HG02678 (cell line): ENCODE results near the gene COL10A1.
"Not testable (repeated sequence)": the region's sequence is repeated elsewhere in the genome, so short reads cannot be mapped to it uniquely, and the experiment has no call there.

Experiments used
- ATAC-seq: cut with Tn5 transposase; IDR thresholded peaks from one replicate; pipeline ENCODE4 v1.9.1; 2021; ENCODE audit warnings: mild to moderate bottlenecking, moderate library complexity; ENCODE audit not compliant: unreplicated experiment

The COL10A1 gene

GRCh38 chr6:116127771-116128493, 2.0 kb upstream of the COL10A1 start:
- ATAC-seq, result no peak

GRCh38 chr6:116120430-116120829, 5.5 kb downstream of the COL10A1 start:
- ATAC-seq, result no peak

- ATAC-seq, result no peak
Measured at GRCh38 chr6:116118608-116119007, 7.3 kb downstream of the COL10A1 start.

- no peak for ATAC-seq
Measured at GRCh38 chr6:116115781-116116180, 10.2 kb downstream of the COL10A1 start.

- no peak for ATAC-seq
Measured at GRCh38 chr6:116113386-116113785, 12.5 kb downstream of the COL10A1 start.

DNA sequence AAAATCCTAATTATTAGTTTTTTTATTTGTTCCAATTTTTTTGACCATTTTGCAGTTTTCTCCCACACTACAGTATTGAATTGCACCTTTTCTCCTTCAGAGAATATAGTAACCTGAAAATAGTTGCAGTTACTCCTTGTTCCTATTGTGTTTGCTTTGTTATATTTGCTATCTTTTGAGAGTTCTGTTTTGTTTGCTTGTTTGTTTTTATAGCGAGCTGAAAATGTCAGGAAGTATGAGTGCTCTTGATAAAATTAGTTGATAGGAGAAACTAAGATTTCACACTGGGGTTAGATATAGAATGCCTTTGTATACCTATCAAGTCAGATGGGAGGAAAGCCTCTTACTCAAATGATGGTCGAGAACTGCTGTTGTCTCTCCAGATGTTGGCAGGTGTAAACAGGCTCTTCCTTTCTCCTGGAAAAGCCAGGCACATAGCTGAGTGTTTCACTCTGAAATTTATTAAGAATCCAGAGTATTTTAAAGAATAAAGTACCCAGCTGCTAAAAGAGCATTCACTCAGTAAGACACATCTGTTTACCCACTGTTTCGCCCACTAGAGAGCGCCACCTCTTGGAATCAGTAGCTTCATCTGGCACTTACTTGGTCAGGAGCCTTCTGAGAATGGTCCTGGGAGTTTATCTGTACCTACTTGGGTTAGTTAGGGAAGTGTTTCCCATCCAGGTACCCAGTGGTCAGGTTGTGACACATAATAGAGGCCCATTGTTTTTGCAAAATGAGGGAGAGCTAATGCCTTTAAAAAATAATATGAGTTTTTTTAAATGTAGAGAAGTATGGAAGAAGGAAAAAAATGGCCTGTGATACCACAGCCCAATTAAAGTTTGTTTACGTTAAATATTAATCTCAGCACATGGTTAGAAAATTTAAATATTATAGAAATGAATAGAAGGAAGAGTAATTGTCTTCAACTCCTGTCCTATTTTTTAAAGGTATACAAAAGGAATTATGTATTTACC, 14.1 kb downstream of the COL10A1 start:
- peak; percentile 69 for ATAC-seq

GRCh38 chr6:116108836-116109235, 17.1 kb downstream of the COL10A1 start:
- no peak for ATAC-seq

GRCh38 chr6:116106146-116106545, 19.8 kb downstream of the COL10A1 start:
- no peak for ATAC-seq

DNA sequence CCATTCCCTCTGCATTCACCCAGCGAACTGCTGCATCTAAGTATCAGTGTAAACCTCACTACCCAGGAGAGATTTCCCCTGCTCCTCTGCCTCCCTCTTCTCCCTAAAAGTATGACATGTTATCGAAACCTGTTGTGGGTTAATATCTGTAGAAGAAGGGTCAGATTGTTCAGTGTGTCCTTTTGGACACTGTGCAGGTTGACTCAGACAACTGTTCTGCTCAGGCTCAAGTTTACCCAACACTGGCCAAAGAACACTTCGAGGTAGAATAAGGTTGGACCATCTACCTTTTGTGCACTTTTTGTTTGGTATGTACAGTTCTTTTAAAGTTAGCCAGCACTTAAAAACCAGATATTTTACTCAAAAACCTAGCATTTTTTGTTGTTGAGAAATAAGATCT, 20.7 kb downstream of the COL10A1 start:
- ATAC-seq, result no peak

DNA sequence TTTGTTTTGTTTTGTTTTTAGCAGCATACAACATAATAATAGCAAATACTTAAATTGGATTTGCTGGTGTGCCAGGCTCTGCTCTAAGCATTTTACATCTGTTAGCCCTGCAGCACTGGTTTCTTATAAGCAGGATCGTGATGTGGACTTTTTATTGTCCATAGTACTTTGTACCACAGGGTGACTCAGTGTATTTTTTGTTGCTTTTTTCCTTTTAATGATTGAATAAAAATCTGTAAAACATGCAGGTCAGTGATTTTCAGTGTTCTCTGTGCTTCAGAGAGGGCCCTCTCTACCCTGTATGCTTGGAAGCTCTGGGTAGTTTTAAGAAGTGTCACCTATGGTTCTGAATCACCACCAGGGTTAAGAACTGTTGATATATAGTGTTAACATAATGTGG, 21.3 kb downstream of the COL10A1 start:
- ATAC-seq, result no peak

DNA sequence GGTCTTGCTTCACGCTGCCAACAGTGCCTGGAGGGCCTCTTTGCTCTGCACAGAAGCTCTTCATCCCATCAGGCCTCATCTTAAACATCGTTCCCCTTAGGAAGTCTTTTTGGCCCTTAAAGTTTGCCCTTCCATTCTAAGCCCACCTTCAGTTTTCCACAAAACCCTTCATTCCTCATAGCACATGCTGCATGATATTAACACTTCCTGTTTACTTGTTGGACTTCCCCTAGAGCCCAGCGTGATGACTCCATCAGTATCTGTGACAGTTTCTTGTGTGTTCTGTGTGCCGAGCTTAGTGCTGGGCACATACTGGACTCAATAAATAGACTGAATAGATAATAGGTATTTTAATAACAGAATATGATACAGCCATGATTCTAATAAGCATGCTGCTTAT, 23.1 kb downstream of the COL10A1 start:
- no peak for ATAC-seq

DNA sequence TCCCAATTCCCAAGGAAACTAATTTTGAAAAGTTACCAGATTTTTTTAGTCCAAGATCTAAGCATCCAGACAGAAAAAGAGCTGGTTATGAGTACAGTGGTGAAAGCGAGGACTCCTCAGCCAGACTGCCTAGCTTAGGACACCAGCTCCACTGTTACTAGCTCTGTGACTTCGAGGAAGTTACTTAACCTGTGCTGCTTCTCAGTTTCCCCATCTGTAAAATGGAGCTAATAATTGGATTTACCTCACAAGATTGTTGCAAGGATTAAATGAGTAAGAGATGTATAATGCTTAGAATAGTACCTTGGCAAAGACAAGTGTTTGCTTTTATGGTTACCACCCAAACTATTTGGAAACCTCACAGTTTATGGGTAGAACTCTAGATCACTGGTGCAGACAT, 24.1 kb downstream of the COL10A1 start:
- no peak for ATAC-seq

GRCh38 chr6:116101302-116101718, 24.6 kb downstream of the COL10A1 start:
- no peak for ATAC-seq

DNA sequence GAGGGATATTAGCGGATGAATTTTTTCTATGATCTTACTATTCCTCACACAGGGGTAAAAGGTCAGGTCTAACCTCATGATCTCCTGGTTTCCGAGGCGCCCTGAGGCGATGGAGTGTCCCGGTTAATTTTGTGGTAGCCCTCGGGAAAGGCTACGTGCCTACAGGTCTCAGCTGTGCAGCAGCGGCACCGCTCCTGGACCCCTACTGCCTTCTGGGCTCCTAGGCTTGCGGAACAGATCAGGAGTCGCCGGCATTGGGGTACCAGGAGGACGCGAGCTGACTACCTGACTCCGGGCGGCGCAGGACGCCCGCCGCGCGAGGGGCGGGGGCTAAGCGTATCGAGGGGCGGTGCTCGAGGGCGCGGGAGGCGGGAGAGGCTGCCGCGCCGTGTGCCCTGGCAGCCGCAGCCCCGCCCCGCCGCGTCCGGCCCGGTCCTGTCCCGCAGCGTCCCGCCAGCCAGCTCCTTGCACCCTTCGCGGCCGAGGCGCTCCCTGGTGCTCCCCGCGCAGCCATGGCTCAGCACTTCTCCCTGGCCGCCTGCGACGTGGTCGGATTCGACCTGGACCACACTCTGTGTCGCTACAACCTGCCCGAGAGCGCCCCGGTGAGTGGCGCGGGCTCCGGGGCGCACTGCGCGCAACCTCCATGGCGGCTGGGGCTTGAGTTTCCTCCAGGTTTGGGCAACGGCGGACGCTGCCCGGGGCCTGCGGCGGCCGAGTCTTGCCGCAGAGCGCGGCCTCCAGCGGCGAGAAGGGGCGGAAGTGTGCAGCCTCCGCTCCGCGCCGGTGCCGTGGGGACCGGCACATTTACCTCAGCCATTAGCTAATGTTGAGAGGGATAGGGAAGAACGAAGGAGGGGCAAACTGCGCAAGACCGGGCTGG, 25.3 kb downstream of the COL10A1 start, which contains the start of gene NT5DC1:
Gene NT5DC1 (plus strand): TSS at position 435 of the 883 bp plus-strand sequence. CDS start 78 bp downstream, at position 513.
- ATAC-seq, result peak; percentile 86

DNA sequence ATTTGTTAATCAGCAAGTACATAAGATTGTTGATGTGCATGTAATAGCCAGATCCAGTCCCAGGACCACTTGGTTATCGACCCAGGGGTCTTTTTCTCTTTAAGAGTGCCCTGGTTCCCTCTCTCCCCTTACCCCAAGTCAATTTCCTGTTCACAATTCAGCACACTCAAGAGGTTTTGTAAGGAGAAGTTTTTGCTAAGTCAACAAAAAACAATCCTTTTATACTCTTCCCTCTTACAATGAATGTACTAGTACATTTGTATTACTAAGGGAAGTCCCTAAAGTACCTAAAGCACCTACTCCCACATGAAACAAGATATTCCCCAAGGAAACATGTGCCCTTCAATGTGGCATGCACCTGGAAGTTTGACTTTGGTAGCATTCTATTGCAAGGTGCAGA, 26.9 kb downstream of the COL10A1 start:
- no peak for ATAC-seq

DNA sequence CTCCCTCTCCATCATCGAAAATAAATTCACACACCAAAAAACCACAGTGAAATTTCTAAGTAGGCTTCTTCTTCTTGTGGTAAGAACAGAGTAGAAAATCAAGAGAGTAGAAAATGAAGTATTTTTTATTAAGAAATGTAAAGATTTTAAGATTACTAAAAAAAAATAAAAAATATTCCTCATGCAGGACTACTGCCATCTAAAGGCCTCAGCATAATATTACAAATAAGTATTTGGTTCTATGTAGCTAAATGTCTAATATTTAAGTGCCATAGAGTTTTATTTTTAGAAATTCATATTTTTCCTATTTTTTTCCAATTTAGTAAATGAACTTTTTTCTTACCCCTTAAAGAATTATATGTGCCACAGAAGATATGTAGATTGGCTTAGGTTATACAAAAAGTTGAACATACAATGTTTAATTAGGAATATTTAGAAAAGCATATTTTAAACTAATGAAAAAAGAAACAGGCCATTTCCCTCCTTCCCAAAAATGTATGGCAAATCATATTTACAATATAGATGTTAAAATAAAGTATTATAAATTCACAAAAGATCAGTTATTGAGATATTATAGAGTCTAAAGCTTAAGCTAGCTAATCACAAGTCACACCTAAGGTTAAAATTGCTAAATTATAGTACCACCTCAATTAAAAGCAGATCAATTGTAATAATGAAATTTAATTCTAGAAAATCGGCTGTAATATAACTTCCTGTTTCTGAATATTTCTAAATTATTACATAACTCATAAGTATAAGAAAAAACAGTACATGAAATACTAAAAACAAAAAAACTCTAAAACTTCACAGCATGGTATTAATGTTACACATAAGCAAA, 28.7 kb downstream of the COL10A1 start:
- ATAC-seq, result no peak

GRCh38 chr6:116096048-116096759, 29.7 kb downstream of the COL10A1 start:
- not testable (repeated sequence) for ATAC-seq

DNA sequence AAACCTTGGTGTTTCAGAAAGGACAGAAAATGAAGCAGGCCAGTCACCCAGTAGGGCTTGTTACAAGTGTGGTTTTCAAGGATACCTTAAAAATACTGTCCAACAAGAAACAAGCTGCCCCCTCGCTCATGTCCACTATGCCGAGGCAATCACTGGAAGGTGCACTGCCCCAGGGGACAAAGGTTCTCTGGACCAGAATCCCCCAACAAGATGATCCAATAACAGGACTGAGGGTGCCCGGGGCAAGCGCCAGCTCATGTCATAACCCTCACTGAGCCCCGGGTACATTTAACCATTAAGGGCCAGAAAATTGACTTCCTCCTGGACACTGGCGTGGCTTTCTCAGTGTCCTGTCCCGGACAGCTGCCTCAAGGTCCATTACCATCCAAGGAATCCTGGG, 31.9 kb downstream of the COL10A1 start:
- no peak for ATAC-seq

GRCh38 chr6:116090251-116090650, 35.7 kb downstream of the COL10A1 start:
- peak; percentile 63 for ATAC-seq
